Calu3 (cell line): Measurements from ENCODE around the gene HNRNPA2B1. TPM values are rescaled to one million over a fixed set of nuclear protein-coding genes. Genes with fewer than 3 reads are reported as not detected.
"Not testable (repeated sequence)": the region's sequence is repeated elsewhere in the genome, so short reads cannot be mapped to it uniquely, and the experiment has no call there.

Source experiments
- BruUV-seq: library from RNA; stranded (reverse); fragments of 400-500 nt; replicated peaks from 2 replicates; lab custom pipeline; 2021; lab: Mats Ljungman, UMichigan
- CTCF ChIA-PET: fragments of 300-600 bp; sonication (Branson Sonifier 250); formaldehyde crosslinking; loops from one replicate; lab custom pipeline; 2022; ENCODE audit warnings: antibody characterized with exemption; lab: Charles Lee
- DNase-seq: peaks from one replicate; pipeline ENCODE4 v3.0.0; 2022
- H3K27ac Mint-ChIP-seq: one replicate; pipeline ENCODE4 v1.8.0; 2022; ENCODE audit warnings: mixed read lengths; ENCODE audit not compliant: unreplicated experiment
- H3K27me3 Mint-ChIP-seq: one replicate; pipeline ENCODE4 v1.8.0; 2022; ENCODE audit warnings: mixed read lengths; ENCODE audit not compliant: unreplicated experiment
- H3K36me3 Mint-ChIP-seq: one replicate; pipeline ENCODE4 v1.8.0; 2022; ENCODE audit warnings: mild to moderate bottlenecking, moderate library complexity, mixed read lengths; ENCODE audit not compliant: insufficient read depth, unreplicated experiment
- H3K4me1 Mint-ChIP-seq: one replicate; pipeline ENCODE4 v1.8.0; 2022; ENCODE audit warnings: mild to moderate bottlenecking, low read depth, mixed read lengths; ENCODE audit not compliant: unreplicated experiment
- H3K4me3 Mint-ChIP-seq: one replicate; pipeline ENCODE4 v1.8.0; 2022; ENCODE audit warnings: mild to moderate bottlenecking, low read depth, moderate library complexity, mixed read lengths; ENCODE audit not compliant: unreplicated experiment
- H3K9me3 Mint-ChIP-seq: one replicate; pipeline ENCODE4 v1.8.0; 2022; ENCODE audit warnings: low read depth, mixed read lengths; ENCODE audit not compliant: unreplicated experiment
- intact Hi-C: fragments of 100-400 bp; cut with micrococcal nuclease; formaldehyde crosslinking; loops from one replicate; pipeline ENCODE4 v1.10.0; 2022; ENCODE audit not compliant: unreplicated experiment
- total RNA-seq: library from RNA; stranded (reverse); gene quantifications from 2 replicates; pipeline ENCODE4 v1.2.3, GENCODE V29; 2022
- TF ChIP-seq, protein P1 (sequence below): fragments of 200-600 bp; IDR thresholded peaks from one replicate; pipeline ENCODE4 v1.8.0; 2022; ENCODE audit warnings: antibody characterized with exemption; ENCODE audit not compliant: unreplicated experiment

The HNRNPA2B1 gene
- total RNA-seq, 1 experiment from 2014 or later = 924 TPM

DNA sequence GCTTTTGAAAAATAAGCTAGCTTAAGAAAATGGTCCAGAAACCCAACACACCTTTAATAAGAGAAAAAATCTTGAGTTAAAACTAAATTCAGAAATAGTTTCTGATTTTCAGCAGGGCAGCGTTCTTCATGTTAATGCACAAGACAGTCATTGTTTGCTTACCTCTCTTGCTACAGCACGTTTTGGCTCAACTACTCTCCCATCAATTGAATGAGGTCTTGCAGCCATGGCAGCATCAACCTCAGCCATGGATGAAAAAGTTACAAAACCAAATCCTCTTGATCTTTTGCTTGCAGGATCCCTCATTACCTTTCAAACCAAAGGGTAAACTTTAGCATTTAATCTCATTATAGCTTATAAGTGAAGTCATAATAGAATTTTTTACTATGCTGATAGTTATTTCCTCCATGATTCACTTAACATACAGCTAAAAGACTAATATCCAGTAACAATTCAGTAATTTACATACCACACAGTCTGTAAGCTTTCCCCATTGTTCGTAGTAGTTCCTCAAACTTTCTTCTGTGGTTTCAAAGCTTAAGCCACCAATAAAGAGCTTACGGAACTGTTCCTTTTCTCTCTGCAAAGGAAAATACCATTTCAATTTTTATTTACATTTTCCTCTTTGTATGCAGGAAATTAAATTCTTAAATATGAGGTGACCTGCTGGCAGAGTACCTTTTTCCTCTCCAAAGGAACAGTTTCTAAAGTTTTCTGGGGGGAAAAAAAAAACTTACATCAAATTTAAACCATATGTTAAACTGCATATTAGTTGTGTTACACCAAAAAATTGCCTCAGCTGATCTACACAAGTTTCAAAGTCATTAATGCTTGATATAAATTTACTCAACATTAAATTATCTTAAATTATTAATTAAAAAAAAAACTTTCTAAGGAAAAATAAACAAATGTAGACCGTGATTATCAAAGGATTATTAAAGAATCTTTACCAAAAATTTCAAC lies 3.1 kb downstream of the HNRNPA2B1 start:
- H3K27ac Mint-ChIP-seq = peak overlapping the region; percentile 99
- BruUV-seq = no TSS peak
- TF ChIP-seq, protein P1, sequence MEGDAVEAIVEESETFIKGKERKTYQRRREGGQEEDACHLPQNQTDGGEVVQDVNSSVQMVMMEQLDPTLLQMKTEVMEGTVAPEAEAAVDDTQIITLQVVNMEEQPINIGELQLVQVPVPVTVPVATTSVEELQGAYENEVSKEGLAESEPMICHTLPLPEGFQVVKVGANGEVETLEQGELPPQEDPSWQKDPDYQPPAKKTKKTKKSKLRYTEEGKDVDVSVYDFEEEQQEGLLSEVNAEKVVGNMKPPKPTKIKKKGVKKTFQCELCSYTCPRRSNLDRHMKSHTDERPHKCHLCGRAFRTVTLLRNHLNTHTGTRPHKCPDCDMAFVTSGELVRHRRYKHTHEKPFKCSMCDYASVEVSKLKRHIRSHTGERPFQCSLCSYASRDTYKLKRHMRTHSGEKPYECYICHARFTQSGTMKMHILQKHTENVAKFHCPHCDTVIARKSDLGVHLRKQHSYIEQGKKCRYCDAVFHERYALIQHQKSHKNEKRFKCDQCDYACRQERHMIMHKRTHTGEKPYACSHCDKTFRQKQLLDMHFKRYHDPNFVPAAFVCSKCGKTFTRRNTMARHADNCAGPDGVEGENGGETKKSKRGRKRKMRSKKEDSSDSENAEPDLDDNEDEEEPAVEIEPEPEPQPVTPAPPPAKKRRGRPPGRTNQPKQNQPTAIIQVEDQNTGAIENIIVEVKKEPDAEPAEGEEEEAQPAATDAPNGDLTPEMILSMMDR = no peak
- no peaks in the 10 kb centered on the region for H3K27me3 Mint-ChIP-seq
- CTCF ChIA-PET = interaction anchor here (1.0 to 2.1 kb wide), 5 partner anchors 9 to 305 kb away, joined by 3 to 7 read pairs (median 5); partner anchors contain the start of gene NFE2L3
- H3K36me3 Mint-ChIP-seq = peaks cover 98% of the 10 kb centered on the region
- intact Hi-C loops = loop anchor here (1.0 to 5.0 kb wide), 5 partner anchors 7 to 470 kb away; no protein-coding TSS in a partner anchor
- H3K4me3 Mint-ChIP-seq = peak overlapping the region; percentile 96
- H3K9me3 Mint-ChIP-seq = no peaks in the 10 kb centered on the region
- no peak for DNase-seq
- H3K4me1 Mint-ChIP-seq = peaks cover 49% of the 10 kb centered on the region

DNA sequence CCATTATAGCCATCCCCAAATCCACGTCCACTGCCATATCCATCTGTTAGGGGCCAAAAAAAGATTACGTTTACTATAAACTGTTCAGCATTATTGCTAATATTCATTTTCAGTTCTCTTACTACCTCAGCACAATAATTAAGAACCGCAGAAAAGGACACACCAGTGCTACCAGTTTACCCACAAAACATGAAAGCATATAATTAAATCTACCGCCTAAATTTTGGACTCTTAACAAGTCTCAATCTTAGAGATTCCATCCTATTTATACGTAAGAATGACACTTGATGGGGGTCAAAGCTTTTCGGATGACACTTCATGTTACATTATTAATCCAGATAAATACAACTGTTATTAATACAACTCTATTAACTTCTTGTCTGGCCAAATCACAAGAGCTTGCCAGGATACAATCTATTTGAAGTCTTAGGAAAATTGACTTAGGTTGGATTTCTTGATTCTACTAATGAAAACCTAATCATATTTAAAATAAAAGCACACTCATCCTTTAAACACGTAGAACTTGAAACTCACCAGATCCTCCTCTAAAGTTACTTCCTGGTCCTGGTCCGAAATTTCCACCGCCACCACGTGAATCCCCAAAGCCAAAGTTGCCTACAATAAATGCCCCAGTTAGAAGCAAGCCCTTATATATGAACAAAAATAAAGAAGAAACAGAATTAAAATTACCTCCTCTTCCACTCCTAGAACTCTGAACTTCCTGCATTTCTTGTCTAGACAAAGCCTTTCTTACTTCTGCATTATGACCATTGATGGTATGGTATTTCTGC lies 4.5 kb downstream of the HNRNPA2B1 start:
- CTCF ChIA-PET = interaction anchor here (0.8 to 1.7 kb wide), 4 partner anchors 9 to 169 kb away, joined by 3 to 18 read pairs (median 5); partner anchors contain the start of gene NFE2L3
- TF ChIP-seq, protein P1 = no peak
- peak overlapping the region; percentile 81 for H3K27ac Mint-ChIP-seq
- peak overlapping the region; percentile 96 for H3K4me3 Mint-ChIP-seq
- no TSS peak for BruUV-seq
- H3K4me1 Mint-ChIP-seq = peaks cover 63% of the 10 kb centered on the region
- no peak for DNase-seq
- H3K9me3 Mint-ChIP-seq = no peaks in the 10 kb centered on the region
- H3K27me3 Mint-ChIP-seq = no peaks in the 10 kb centered on the region
- intact Hi-C loops = loop anchor here (5.0 kb wide), 3 partner anchors 39 to 304 kb away; no protein-coding TSS in a partner anchor
- H3K36me3 Mint-ChIP-seq = peaks cover 100% of the 10 kb centered on the region

DNA sequence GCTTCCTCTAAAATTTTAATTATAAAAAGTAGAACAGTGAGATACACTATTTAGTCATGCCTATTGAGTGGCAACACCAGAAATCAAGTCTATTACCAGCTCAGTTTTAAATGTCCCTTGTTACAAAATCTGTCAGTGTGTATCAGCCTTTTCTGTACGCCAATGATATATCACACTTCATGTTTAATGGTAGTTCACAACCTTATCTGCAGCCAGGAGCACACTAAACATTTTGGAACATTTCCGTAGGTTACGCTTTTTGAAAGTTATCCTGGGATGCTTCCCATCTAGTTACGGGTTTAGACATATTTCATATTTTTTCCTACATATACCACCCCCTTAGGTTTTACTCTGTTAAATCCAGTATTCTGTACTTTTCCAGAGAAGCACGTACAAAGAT lies 5.4 kb downstream of the HNRNPA2B1 start:
- H3K36me3 Mint-ChIP-seq = peaks cover 100% of the 10 kb centered on the region
- H3K4me3 Mint-ChIP-seq = peak overlapping the region; percentile 96
- DNase-seq = no peak
- peak overlapping the region; percentile 81 for H3K27ac Mint-ChIP-seq
- no peaks in the 10 kb centered on the region for H3K9me3 Mint-ChIP-seq
- no TSS peak for BruUV-seq
- TF ChIP-seq, protein P1 = no peak
- H3K27me3 Mint-ChIP-seq = no peaks in the 10 kb centered on the region
- H3K4me1 Mint-ChIP-seq = peaks cover 72% of the 10 kb centered on the region
- intact Hi-C loops = loop anchor here (5.0 kb wide), 3 partner anchors 38 to 303 kb away; no protein-coding TSS in a partner anchor
- CTCF ChIA-PET = interaction anchor here (0.7 to 1.7 kb wide), 6 partner anchors 10 to 585 kb away, joined by 3 to 18 read pairs (median 6); partner anchors contain the start of gene NFE2L3

DNA sequence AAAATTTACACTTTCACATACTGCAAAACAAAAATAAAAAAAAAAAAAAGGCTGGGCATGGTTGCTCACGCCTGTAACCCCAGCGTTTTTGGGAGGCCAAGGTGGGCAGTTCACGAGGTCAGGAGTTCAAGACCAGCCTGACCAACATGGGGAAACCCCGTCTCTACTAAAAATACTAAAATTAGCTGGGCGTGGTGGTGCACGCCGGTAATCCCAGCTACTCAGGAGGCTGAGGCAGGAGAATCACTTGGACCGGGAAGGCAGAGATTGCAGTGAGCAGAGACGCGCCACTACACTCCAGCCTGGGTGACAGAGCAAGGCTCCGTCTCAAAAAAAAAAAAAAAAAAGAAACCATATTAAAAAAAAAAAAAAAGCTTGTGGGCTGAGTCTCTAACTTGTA lies 5.8 kb downstream of the HNRNPA2B1 start:
- Mint-ChIP-seq H3K27ac (peak overlapping the region; percentile 81), H3K4me1 (peaks cover 73% of the 10 kb centered on the region), H3K36me3 (peaks cover 100% of the 10 kb centered on the region), H3K4me3 (peak overlapping the region; percentile 96)
- not testable (repeated sequence) for H3K27me3 Mint-ChIP-seq, DNase-seq, H3K9me3 Mint-ChIP-seq, BruUV-seq
- intact Hi-C loops = loop anchor here (5.0 kb wide), 3 partner anchors 37 to 302 kb away; no protein-coding TSS in a partner anchor
- CTCF ChIA-PET = interaction anchor here (0.7 to 1.7 kb wide), 7 partner anchors 10 to 584 kb away, joined by 3 to 18 read pairs (median 6); partner anchors contain the start of gene NFE2L3
